IMR-90 (cell line): ENCODE measurements around the gene RFT1. TPM values are rescaled to one million over a fixed set of nuclear protein-coding genes. Genes with fewer than 3 reads are reported as not detected.

Source experiments
- ATAC-seq: fragments of 200-7000 bp; cut with Tn5 transposase; 2 replicates; pipeline ENCODE4 v1.9.1; 2020; ENCODE audit warnings: low read depth, mild to moderate bottlenecking, moderate library complexity
- BruUV-seq: library from RNA; stranded (reverse); fragments of 400-500 nt; replicated peaks from 2 replicates; lab custom pipeline; 2021; lab: Mats Ljungman, UMichigan
- CTCF ChIA-PET: fragments of 300-600 bp; formaldehyde crosslinking; extraction: SDS; loops from one replicate; lab custom pipeline; 2021; ENCODE audit warnings: antibody characterized with exemption; lab: Yijun Ruan, JAX
- POLR2A ChIA-PET: fragments of 300-600 bp; sonication (Branson Sonifier 250); formaldehyde crosslinking; loops from one replicate; lab custom pipeline; 2022; ENCODE audit warnings: antibody characterized with exemption; ENCODE audit not compliant: unreplicated experiment; lab: Charles Lee
- DNase-seq: peaks from one replicate; pipeline ENCODE4 v3.0.0; 2013
- H2AFZ ChIP-seq: replicated peaks from 2 replicates; pipeline ENCODE3; 2013; ENCODE audit warnings: low read length, mild to moderate bottlenecking; ENCODE audit not compliant: poor library complexity
- H2AK5ac ChIP-seq: 2 replicates; pipeline ENCODE4 v1.6.1; 2013; ENCODE audit warnings: low read depth, low read length, inconsistent platforms
- H2AK9ac ChIP-seq: replicated peaks from 2 replicates; pipeline ENCODE3; 2013; ENCODE audit warnings: mild to moderate bottlenecking, low read depth, low read length, moderate library complexity; ENCODE audit not compliant: poor library complexity
- H2BK120ac ChIP-seq: 2 replicates; pipeline ENCODE4 v1.6.1; 2013; ENCODE audit warnings: low read depth, low read length, inconsistent platforms
- H2BK15ac ChIP-seq: 3 replicates; pipeline ENCODE4 v1.6.1; 2013; ENCODE audit warnings: low read depth, low read length, inconsistent platforms
- H2BK20ac ChIP-seq: 2 replicates; pipeline ENCODE4 v1.6.1; 2013; ENCODE audit warnings: low read depth, mild to moderate bottlenecking, inconsistent platforms, low read length, moderate library complexity
- H2BK5ac ChIP-seq: 2 replicates; pipeline ENCODE4 v1.6.1; 2013; ENCODE audit warnings: mild to moderate bottlenecking, low read depth, low read length, inconsistent platforms; ENCODE audit not compliant: poor library complexity, severe bottlenecking
- H3K14ac ChIP-seq: replicated peaks from 2 replicates; pipeline ENCODE4 v1.6.1; 2013; ENCODE audit warnings: low read depth, low read length, inconsistent platforms
- H3K18ac ChIP-seq: 2 replicates; pipeline ENCODE4 v1.6.1; 2013; ENCODE audit warnings: low read depth, low read length, control low read depth
- H3K23ac ChIP-seq: 2 replicates; pipeline ENCODE4 v1.6.1; 2013; ENCODE audit warnings: low read depth, low read length, inconsistent platforms
- H3K27ac ChIP-seq: 2 replicates; pipeline ENCODE4 v1.5.1; 2013; ENCODE audit warnings: mild to moderate bottlenecking, control low read depth, low read length; ENCODE audit not compliant: insufficient read depth
- H3K27me3 ChIP-seq: 2 replicates; pipeline ENCODE4 v1.6.1; 2013; ENCODE audit warnings: low read length; ENCODE audit not compliant: control insufficient read depth, insufficient read depth
- H3K36me3 ChIP-seq: 2 replicates; pipeline ENCODE4 v1.6.1; 2013; ENCODE audit warnings: low read length, mixed read lengths; ENCODE audit not compliant: control insufficient read depth, insufficient read depth
- H3K4ac ChIP-seq: 2 replicates; pipeline ENCODE4 v1.6.1; 2013; ENCODE audit warnings: low read depth, low read length, inconsistent platforms
- H3K4me1 ChIP-seq: 2 replicates; pipeline ENCODE4 v1.6.1; 2013; ENCODE audit warnings: low read length, mixed read lengths; ENCODE audit not compliant: control insufficient read depth, insufficient read depth
- H3K4me2 ChIP-seq: 2 replicates; pipeline ENCODE4 v1.6.1; 2013; ENCODE audit warnings: low read depth, mild to moderate bottlenecking, control low read depth, low read length, moderate library complexity
- H3K4me3 ChIP-seq: 2 replicates; pipeline ENCODE4 v1.5.1; 2013; ENCODE audit warnings: low read depth, mild to moderate bottlenecking, control low read depth, low read length, moderate library complexity; ENCODE audit not compliant: insufficient read depth
- H3K56ac ChIP-seq: 2 replicates; pipeline ENCODE4 v1.6.1; 2013; ENCODE audit warnings: low read length, inconsistent platforms; ENCODE audit not compliant: insufficient read depth; ENCODE audit errors: extremely low read depth
- H3K79me1 ChIP-seq, 2 experiments: 2 replicates each; pipeline ENCODE4 v1.6.1; 2013; ENCODE audit warnings: low read length in 2 of 2, inconsistent platforms in 1 of 2, low read depth in 1 of 2
- H3K9ac ChIP-seq: 2 replicates; pipeline ENCODE4 v1.6.1; 2013; ENCODE audit warnings: low read depth, low read length, control low read depth
- H3K9me1 ChIP-seq: 2 replicates; pipeline ENCODE4 v1.6.1; 2013; ENCODE audit warnings: low read length, inconsistent platforms; ENCODE audit not compliant: insufficient read depth
- H3K9me3 ChIP-seq: 2 replicates; pipeline ENCODE4 v1.6.1; 2013; ENCODE audit warnings: low read length; ENCODE audit not compliant: control insufficient read depth, insufficient read depth
- H4K20me1 ChIP-seq: 2 replicates; pipeline ENCODE4 v1.6.1; 2013; ENCODE audit warnings: low read length, inconsistent platforms; ENCODE audit not compliant: insufficient read depth
- H4K5ac ChIP-seq: 2 replicates; pipeline ENCODE4 v1.6.1; 2013; ENCODE audit warnings: mild to moderate bottlenecking, low read depth, low read length, control low read depth
- H4K8ac ChIP-seq, 2 experiments: 2 replicates each; pipeline ENCODE4 v1.6.1; 2013; ENCODE audit warnings: low read depth in 2 of 2, low read length in 2 of 2, control low read depth in 1 of 2, inconsistent platforms in 1 of 2
- H4K91ac ChIP-seq: 2 replicates; pipeline ENCODE4 v1.6.1; 2013; ENCODE audit warnings: low read depth, low read length, inconsistent platforms; ENCODE audit not compliant: insufficient read depth
- BHLHE40 ChIP-seq: fragments of 150-350 bp; IDR thresholded peaks from 2 replicates; pipeline ENCODE4 v1.6.1; 2016; ENCODE audit warnings: mild to moderate bottlenecking, low read depth, low read length
- CEBPB ChIP-seq: IDR thresholded peaks from 2 replicates; pipeline ENCODE4 v1.6.1; 2012; ENCODE audit warnings: low read depth, low read length, improper control_type of control experiment
- FOS ChIP-seq: fragments of 150-350 bp; IDR thresholded peaks from 2 replicates; pipeline ENCODE4 v1.6.1; 2016; ENCODE audit warnings: low read depth, low read length
- MAFK ChIP-seq: IDR thresholded peaks from 2 replicates; pipeline ENCODE4 v1.6.1; 2012; ENCODE audit warnings: low read depth, low read length, improper control_type of control experiment
- MAZ ChIP-seq: IDR thresholded peaks from 2 replicates; pipeline ENCODE4 v1.6.1; 2012; ENCODE audit warnings: low read depth, mild to moderate bottlenecking, low read length, improper control_type of control experiment, moderate library complexity, borderline replicate concordance
- MXI1 ChIP-seq: IDR thresholded peaks from 2 replicates; pipeline ENCODE4 v1.6.1; 2012; ENCODE audit warnings: low read depth, mild to moderate bottlenecking, low read length, moderate library complexity, borderline replicate concordance
- RAD21 ChIP-seq: IDR thresholded peaks from 2 replicates; pipeline ENCODE4 v1.6.1; 2012; ENCODE audit warnings: low read length, improper control_type of control experiment
- SMC3 ChIP-seq: fragments of 150-350 bp; IDR thresholded peaks from 2 replicates; pipeline ENCODE4 v1.6.1; 2016; ENCODE audit warnings: low read depth, mild to moderate bottlenecking, antibody characterized with exemption, low read length, moderate library complexity
- WGBS, 2 experiments: methylation state at CpG; one replicate each; pipeline versions ENCODE4 v1.1.5 to v1.1.7; 2013; ENCODE audit warnings: missing lambda C conversion rate in 2 of 2; ENCODE audit not compliant: insufficient read length in 1 of 2; ENCODE audit errors: extremely low coverage in 2 of 2; 5-methylcytosine and 5-hydroxymethylcytosine counted together
- dilution Hi-C: fragments of 300-500 bp; cut with HindIII; formaldehyde crosslinking; loops from one replicate; pipeline ENCODE4 v1.14.3; 2018; ENCODE audit warnings: low sequenced_read_pairs; ENCODE audit not compliant: unreplicated experiment
- in situ Hi-C: fragments of 300-500 bp; cut with MboI; formaldehyde crosslinking; loops from 3 replicates; pipeline ENCODE4 v1.14.3; 2019; ENCODE audit warnings: low sequenced_read_pairs, inconsistent platforms, mixed read lengths
- intact Hi-C: fragments of 100-400 bp; cut with micrococcal nuclease; formaldehyde crosslinking; loops from 2 replicates; pipeline ENCODE4 v1.10.0; 2022
- polyA plus RNA-seq, 3 experiments: library from polyadenylated mRNA; depleted of rRNA; stranded (reverse); fragments of >200 nt; gene quantifications; 2 replicates each; pipeline ENCODE4 v1.2.3, GENCODE V29; 2012; ENCODE audit warnings: low replicate concordance in 1 of 3
- total RNA-seq: library from RNA; depleted of rRNA; stranded (reverse); fragments of >200 nt; gene quantifications from 2 replicates; pipeline ENCODE4 v1.2.3, GENCODE V29; 2012
- TF ChIP-seq, protein P1 (sequence below): fragments of 150-350 bp; IDR thresholded peaks from 2 replicates; pipeline ENCODE4 v1.6.1; 2016; ENCODE audit warnings: low read depth, mild to moderate bottlenecking, low read length, moderate library complexity, borderline replicate concordance

RFT1 gene
- total and polyA plus RNA-seq, 2 of the 4 experiments (the other 2 are of a cell fraction), result 14.5 to 23.5 TPM

GRCh38 chr3:53067567-53067966, 62.7 kb downstream of the RFT1 start:
- no peak overlapping the region for H4K91ac ChIP-seq
- no peaks in the 10 kb centered on the region for H4K20me1 ChIP-seq
- no peak overlapping the region for H3K14ac ChIP-seq
- intact Hi-C loops, result no loop called here
- peaks cover 3% of the 10 kb centered on the region; the same call in 1 of the 2 replicates for H3K4me1 ChIP-seq
- no peak overlapping the region for H2AK9ac ChIP-seq
- in situ Hi-C loops, result no loop called here
- H3K56ac ChIP-seq, result no peak overlapping the region
- dilution Hi-C loops, result no loop called here
- H3K27ac ChIP-seq, result no peak overlapping the region
- peaks cover 14% of the 10 kb centered on the region for H3K27me3 ChIP-seq
- TF ChIP-seq BHLHE40 (no peak), FOS (no peak), MAZ (no peak), MAFK (no peak), RAD21 (no peak), MXI1 (no peak), CEBPB (no peak), SMC3 (no peak)
- TF ChIP-seq, protein P1, sequence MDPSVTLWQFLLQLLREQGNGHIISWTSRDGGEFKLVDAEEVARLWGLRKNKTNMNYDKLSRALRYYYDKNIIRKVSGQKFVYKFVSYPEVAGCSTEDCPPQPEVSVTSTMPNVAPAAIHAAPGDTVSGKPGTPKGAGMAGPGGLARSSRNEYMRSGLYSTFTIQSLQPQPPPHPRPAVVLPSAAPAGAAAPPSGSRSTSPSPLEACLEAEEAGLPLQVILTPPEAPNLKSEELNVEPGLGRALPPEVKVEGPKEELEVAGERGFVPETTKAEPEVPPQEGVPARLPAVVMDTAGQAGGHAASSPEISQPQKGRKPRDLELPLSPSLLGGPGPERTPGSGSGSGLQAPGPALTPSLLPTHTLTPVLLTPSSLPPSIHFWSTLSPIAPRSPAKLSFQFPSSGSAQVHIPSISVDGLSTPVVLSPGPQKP, result no peak
- DNase-seq, result no peak
- H2BK20ac ChIP-seq, result no peak overlapping the region
- POLR2A ChIA-PET, result no interaction called here
- no peak overlapping the region for H2BK120ac ChIP-seq
- no peaks in the 10 kb centered on the region for H3K36me3 ChIP-seq
- no peak overlapping the region for H3K4ac ChIP-seq
- no peak overlapping the region for H3K18ac ChIP-seq
- WGBS, 2 experiments, result no CpG with 5 or more reads among the region's 3 CpGs
- H3K4me3 ChIP-seq, result no peak overlapping the region
- no peaks in the 10 kb centered on the region for H3K9me3 ChIP-seq
- no peak for ATAC-seq
- H2BK5ac ChIP-seq, result no peak overlapping the region
- CTCF ChIA-PET, result no interaction called here
- H2AK5ac ChIP-seq, result no peak overlapping the region
- no peaks in the 10 kb centered on the region for H3K9me1 ChIP-seq
- no peak overlapping the region for H3K9ac ChIP-seq
- no peak overlapping the region for H2AFZ ChIP-seq
- no peaks in the 10 kb centered on the region for H3K79me1 ChIP-seq
- H2BK15ac ChIP-seq, result no peak overlapping the region
- no TSS peak for BruUV-seq
- H4K8ac ChIP-seq, result no peak overlapping the region
- H4K5ac ChIP-seq, result no peak overlapping the region
- H3K4me2 ChIP-seq, result no peak overlapping the region
- H3K23ac ChIP-seq, result no peak overlapping the region
